Cardiac atrium fibroblast (primary cell): ENCODE measurements around the gene UBE2J1. TPM values are rescaled to one million over a fixed set of nuclear protein-coding genes. Genes with fewer than 3 reads are reported as not detected.

Experiments used
- total RNA-seq: library from RNA; depleted of rRNA; stranded (reverse); fragments of >200 nt; gene quantifications from 2 replicates; pipeline ENCODE4 v1.2.3, GENCODE V29; 2015

The UBE2J1 gene
- total RNA-seq: 36.6 and 46.5 TPM in 2 replicates

DNA sequence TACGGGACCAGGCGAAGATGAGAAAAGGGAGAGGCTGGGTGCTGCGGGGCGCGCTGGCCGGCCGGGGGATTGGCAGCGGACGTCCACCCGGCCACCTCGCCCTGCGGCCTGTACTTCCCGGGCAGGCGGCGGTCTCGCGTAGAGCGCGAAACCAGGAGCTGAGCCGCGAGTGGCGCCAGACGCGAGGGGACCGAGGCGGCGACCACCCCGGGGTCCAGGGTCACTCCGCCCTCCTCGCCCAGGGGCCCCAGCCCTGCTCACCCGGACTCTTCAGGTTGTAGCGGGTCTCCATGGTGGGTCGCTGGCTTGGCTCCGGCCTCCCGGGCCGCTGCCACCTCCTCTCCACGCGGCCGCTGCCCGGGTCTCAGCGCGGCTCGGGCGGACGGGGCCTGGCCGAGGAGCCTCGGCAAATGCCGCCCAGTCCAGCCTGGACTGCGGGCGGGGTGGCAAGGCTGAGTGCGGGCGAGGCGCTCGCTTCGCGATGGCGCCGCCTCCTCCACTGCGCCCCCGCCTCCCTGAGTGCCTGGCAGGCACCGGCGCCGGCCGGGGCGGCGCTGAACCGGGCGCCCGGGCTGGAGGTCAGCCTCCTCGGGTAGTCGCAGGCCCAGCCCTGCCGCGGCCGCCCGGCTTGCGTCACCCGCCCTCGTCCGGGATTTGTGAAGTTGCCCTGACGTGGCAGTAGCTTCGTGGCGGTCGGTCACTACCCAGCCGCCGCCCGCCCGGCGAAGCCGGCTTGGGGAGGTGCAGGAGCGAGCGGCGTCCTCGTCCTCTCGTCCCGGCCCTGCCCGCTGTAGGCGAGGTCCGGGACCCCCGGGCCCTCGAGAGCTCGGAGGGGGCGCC, at the start of gene UBE2J1:
Gene UBE2J1, minus strand, starts transcription at position 445 of the 840 bp plus-strand sequence. Its CDS starts 153 bp downstream, at position 292.

DNA sequence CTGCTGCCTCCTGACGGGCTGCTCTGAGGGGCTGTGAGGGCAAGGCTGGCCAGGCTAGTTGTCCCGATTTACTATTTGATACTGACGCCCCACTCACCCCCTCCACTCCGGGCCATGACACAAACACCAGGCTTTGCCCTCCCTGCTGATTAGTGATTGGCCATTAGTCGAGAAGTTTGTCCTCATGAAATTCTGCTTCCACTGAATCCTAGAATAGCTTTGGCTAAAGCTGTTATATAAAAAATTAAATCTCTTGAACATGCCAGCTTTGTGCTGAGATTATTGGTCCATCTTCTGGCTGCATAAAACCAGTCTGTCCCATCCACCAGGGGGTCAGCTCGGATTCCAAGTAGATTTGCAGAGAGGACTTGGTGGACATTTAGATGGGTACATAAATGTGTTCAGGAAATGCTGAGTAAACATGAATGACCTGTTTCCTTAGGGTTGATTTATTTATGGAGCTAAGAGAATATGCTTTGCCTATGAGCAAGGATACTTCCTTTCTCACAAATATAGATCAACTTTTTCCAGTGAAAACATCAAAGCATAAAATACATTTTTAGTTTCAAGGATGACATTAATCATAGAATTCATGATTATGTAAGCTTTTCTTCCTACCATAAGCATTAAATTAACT, 37.2 kb downstream of the UBE2J1 start, which contains the start of gene GABRR2:
Gene GABRR2, minus strand, starts transcription at position 51 of the 637 bp plus-strand sequence. CDS start 134 bp downstream, outside the sequence.

Other genes starting within 250 kb of the UBE2J1 start
- 0.54 and 1.5 TPM in 2 replicates for gene SRSF12, start 234.7 kb downstream of the UBE2J1 start, total RNA-seq
- gene PM20D2, start 206.7 kb downstream of the UBE2J1 start, total RNA-seq: 2.0 and 5.7 TPM in 2 replicates
- not detected in 2 replicates for gene GABRR1, start 135.4 kb downstream of the UBE2J1 start, total RNA-seq
- gene GABRR2, start 37.4 kb downstream of the UBE2J1 start, total RNA-seq: not detected in 2 replicates
- gene RRAGD, start 59.6 kb upstream of the UBE2J1 start, total RNA-seq: 0.49 TPM in 1 of 2 replicates, not detected in the other
- gene ANKRD6, start 80.4 kb upstream of the UBE2J1 start, total RNA-seq: 6.2 and 7.9 TPM in 2 replicates